Fibroblast of mammary gland (primary cell): ENCODE data around the gene AQP12B.
"Not testable (repeated sequence)": the region's sequence is repeated elsewhere in the genome, so short reads cannot be mapped to it uniquely, and the experiment has no call there.

Experiments
- DNase-seq: peaks from one replicate; pipeline ENCODE4 v3.0.0-alpha.2; 2010; ENCODE audit warnings: low read depth
- H3K4me3 ChIP-seq: 2 replicates; pipeline ENCODE4 v1.5.1; 2011; ENCODE audit warnings: low read depth, mild to moderate bottlenecking, low read length, moderate library complexity; ENCODE audit not compliant: control insufficient read depth
- CTCF ChIP-seq: conservative IDR thresholded peaks from 2 replicates; pipeline ENCODE4 v1.5.1; 2011; ENCODE audit warnings: low read depth, low read length, inconsistent platforms; ENCODE audit not compliant: control insufficient read depth, insufficient read depth

AQP12B gene

GRCh38 chr2:240662681-240663080 lies 20.0 kb downstream of the AQP12B start:
- DNase-seq, result peak; percentile 6
- no peak for TF ChIP-seq CTCF
- H3K4me3 ChIP-seq, result no peak overlapping the region

- not testable (repeated sequence) for H3K4me3 ChIP-seq, DNase-seq
These were observed 22.8 kb downstream of the AQP12B start for GRCh38 chr2:240659883-240660282.

GRCh38 chr2:240655931-240656886 lies 26.5 kb downstream of the AQP12B start:
- peak; percentile 14 for DNase-seq
- H3K4me3 ChIP-seq, result no peak overlapping the region
- no peak for TF ChIP-seq CTCF

GRCh38 chr2:240651185-240651584 lies 31.5 kb downstream of the AQP12B start:
- no peak overlapping the region for H3K4me3 ChIP-seq
- DNase-seq, result no peak
- no peak for TF ChIP-seq CTCF

- no peak for TF ChIP-seq CTCF
- no peak for DNase-seq
- no peak overlapping the region for H3K4me3 ChIP-seq
These were observed 32.3 kb downstream of the AQP12B start for GRCh38 chr2:240650254-240650965.

- DNase-seq, result no peak
- no peak for TF ChIP-seq CTCF
These were observed 33.4 kb downstream of the AQP12B start for GRCh38 chr2:240649331-240649730.

GRCh38 chr2:240648650-240649275 lies 33.9 kb downstream of the AQP12B start:
- no peak for TF ChIP-seq CTCF
- H3K4me3 ChIP-seq, result no peak overlapping the region
- no peak for DNase-seq

More at GRCh38 chr2:240649331-240649730, 33.4 kb downstream of the AQP12B start:
- no peak overlapping the region for H3K4me3 ChIP-seq
